ENCODE measurements around the gene FTO. TPM values are rescaled to one million over a fixed set of nuclear protein-coding genes. Genes with fewer than 3 reads are reported as not detected.
A peak's percentile ranks its signal among the peaks of the same experiment; 100 is the strongest.

The FTO gene
- total RNA-seq, 1 donor from 2014 or later, result 65.8 TPM

DNA sequence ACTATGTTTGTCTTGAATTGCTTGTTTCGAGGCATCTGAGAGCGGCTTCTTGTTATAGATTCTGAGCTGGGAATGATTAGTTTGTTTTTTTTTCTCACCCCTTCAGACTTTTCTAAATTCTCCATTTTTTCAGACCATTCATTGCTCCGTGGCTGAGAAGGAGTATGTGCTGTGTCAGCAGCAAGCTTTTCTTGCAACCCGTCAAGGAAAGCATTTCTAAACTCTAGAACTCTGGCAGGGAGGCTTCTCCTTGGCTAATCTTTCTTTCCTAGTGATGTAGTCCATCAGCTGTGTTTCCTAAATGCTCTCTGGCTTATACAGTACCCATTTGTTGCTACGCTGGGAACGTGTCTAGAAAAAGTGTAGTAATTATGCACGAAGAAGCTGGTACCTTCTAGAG lies 133.5 kb downstream of the FTO start:
- H3K36me3 Mint-ChIP-seq (ENCODE audit: low read depth), result peaks cover 46% of the 10 kb centered on the region
- no peak overlapping the region for H3K27ac Mint-ChIP-seq
- ChIA-PET CTCF (no interaction called here), POLR2A (no interaction called here)
- ATAC-seq (ENCODE audit: low read depth), result no peak
- TF ChIP-seq CTCF (IDR thresholded peaks at IDR 0.05), result no peak
- no peaks in the 10 kb centered on the region for H3K27me3 Mint-ChIP-seq
- no peak for DNase-seq
- H3K4me3 Mint-ChIP-seq, result no peak overlapping the region
- intact Hi-C loops (cut with micrococcal nuclease), result no loop called here
- H3K9me3 Mint-ChIP-seq, result no peaks in the 10 kb centered on the region
- peaks cover 32% of the 10 kb centered on the region for H3K4me1 Mint-ChIP-seq

DNA sequence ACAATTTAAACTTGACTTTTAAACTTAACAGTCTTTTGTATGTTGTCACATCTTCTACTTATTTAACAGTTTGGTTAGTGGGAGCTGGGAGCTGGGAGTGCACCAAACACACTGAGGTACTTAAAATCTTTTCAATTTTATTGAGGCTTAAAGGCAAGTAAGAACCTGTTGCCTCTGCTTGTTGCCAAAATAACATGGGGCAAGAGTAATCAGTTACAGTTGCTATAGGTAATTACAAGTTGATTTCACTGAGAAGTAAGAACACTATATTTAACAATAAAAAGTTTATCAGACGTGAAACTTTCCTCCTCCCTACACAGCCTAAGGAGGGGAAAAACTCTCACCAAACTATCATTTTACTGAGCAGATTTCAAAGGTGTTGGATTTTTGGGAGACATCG lies 135.2 kb downstream of the FTO start:
- ChIA-PET CTCF (no interaction called here), POLR2A (no interaction called here)
- no peak for TF ChIP-seq CTCF (IDR thresholded peaks at IDR 0.05)
- no peak overlapping the region for H3K4me3 Mint-ChIP-seq
- peaks cover 27% of the 10 kb centered on the region for H3K4me1 Mint-ChIP-seq
- ATAC-seq (ENCODE audit: low read depth), result no peak
- no peaks in the 10 kb centered on the region for H3K9me3 Mint-ChIP-seq
- no peaks in the 10 kb centered on the region for H3K27me3 Mint-ChIP-seq
- intact Hi-C loops (cut with micrococcal nuclease), result no loop called here
- DNase-seq, result no peak
- H3K36me3 Mint-ChIP-seq (ENCODE audit: low read depth), result peaks cover 32% of the 10 kb centered on the region
- H3K27ac Mint-ChIP-seq, result no peak overlapping the region

GRCh38 chr16:53840456-53840855 lies 136.5 kb downstream of the FTO start:
- ATAC-seq (ENCODE audit: low read depth), result peak; percentile 42
- H3K4me1 Mint-ChIP-seq, result peaks cover 27% of the 10 kb centered on the region
- intact Hi-C loops (cut with micrococcal nuclease), result no loop called here
- DNase-seq, result no peak
- no peaks in the 10 kb centered on the region for H3K9me3 Mint-ChIP-seq
- H3K4me3 Mint-ChIP-seq, result no peak overlapping the region
- H3K27ac Mint-ChIP-seq, result no peak overlapping the region
- peaks cover 38% of the 10 kb centered on the region for H3K36me3 Mint-ChIP-seq (ENCODE audit: low read depth)
- H3K27me3 Mint-ChIP-seq, result no peaks in the 10 kb centered on the region
- ChIA-PET CTCF (no interaction called here), POLR2A (no interaction called here)
- no peak for TF ChIP-seq CTCF (IDR thresholded peaks at IDR 0.05)

DNA sequence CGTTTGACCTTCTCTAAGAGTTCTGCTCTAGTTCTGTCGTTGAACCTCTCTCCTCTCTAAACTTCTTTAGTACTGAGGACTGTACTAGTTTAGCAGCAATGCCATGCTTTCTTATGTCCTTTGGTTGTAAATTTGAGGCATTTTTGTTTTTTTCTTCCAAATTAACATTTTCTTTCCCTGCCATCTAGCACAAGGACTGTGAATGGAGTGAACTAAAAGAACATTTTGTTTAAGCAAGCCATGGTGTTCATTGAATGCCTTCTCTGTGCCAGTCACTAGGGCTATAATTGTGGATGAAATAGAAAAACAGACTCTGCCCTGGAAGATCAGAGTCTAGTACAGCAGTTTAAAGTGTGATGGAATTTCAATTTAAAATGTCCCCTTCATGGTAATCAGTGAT lies 137.9 kb downstream of the FTO start:
- H3K27me3 Mint-ChIP-seq, result no peaks in the 10 kb centered on the region
- peaks cover 37% of the 10 kb centered on the region for H3K36me3 Mint-ChIP-seq (ENCODE audit: low read depth)
- no peak for TF ChIP-seq CTCF (IDR thresholded peaks at IDR 0.05)
- DNase-seq (no peak), ATAC-seq (ENCODE audit: low read depth) (no peak)
- intact Hi-C loops (cut with micrococcal nuclease), result no loop called here
- CTCF ChIA-PET, result no interaction called here
- peaks cover 27% of the 10 kb centered on the region for H3K4me1 Mint-ChIP-seq
- no peak overlapping the region for H3K4me3 Mint-ChIP-seq
- POLR2A ChIA-PET, result no interaction called here
- no peak overlapping the region for H3K27ac Mint-ChIP-seq
- no peaks in the 10 kb centered on the region for H3K9me3 Mint-ChIP-seq

- intact Hi-C loops (cut with micrococcal nuclease), result no loop called here
- Mint-ChIP-seq H3K27me3 (no peaks in the 10 kb centered on the region), H3K4me3 (no peak overlapping the region), H3K4me1 (peaks cover 30% of the 10 kb centered on the region), H3K36me3 (ENCODE audit: low read depth) (peaks cover 35% of the 10 kb centered on the region), H3K9me3 (no peaks in the 10 kb centered on the region), H3K27ac (no peak overlapping the region)
- no peak for DNase-seq
- ATAC-seq (ENCODE audit: low read depth), result no peak
- CTCF ChIA-PET, result no interaction called here
- POLR2A ChIA-PET, result no interaction called here
- no peak for TF ChIP-seq CTCF (IDR thresholded peaks at IDR 0.05)
Measured at GRCh38 chr16:53843084-53843483, 139.1 kb downstream of the FTO start.

Data from activated B cell treated with CpG ODN at 0.5 μM for 24 hours (primary cell).